WTC11 (cell line): ENCODE results near the gene NHSL2. TPM values are rescaled to one million over a fixed set of nuclear protein-coding genes. Genes with fewer than 3 reads are reported as not detected.
A peak's percentile ranks its signal among the peaks of the same experiment; 100 is the strongest.

Experiments
- ATAC-seq: fragments of 200-7000 bp; cut with Tn5 transposase; 2 replicates; pipeline ENCODE4 v1.10.0; 2021; ENCODE audit warnings: mild to moderate bottlenecking, moderate library complexity
- CTCF ChIA-PET: fragments of 300-600 bp; sonication (Branson Sonifier 250); formaldehyde crosslinking; loops from one replicate; lab custom pipeline; 2021; ENCODE audit warnings: antibody characterized with exemption; lab: Charles Lee
- POLR2A ChIA-PET: fragments of 350-600 bp; sonication (Branson Sonifier 250); formaldehyde crosslinking; loops from one replicate; lab custom pipeline; 2021; ENCODE audit warnings: antibody characterized with exemption; lab: Charles Lee
- DNase-seq: peaks from one replicate; pipeline ENCODE4 v3.0.0; 2021; ENCODE audit warnings: low spot score
- H3K27ac Mint-ChIP-seq: 2 replicates; pipeline ENCODE4 v1.8.0; 2021; ENCODE audit warnings: mixed read lengths
- H3K27me3 Mint-ChIP-seq: 2 replicates; pipeline ENCODE4 v1.8.0; 2021; ENCODE audit warnings: low read depth, mild to moderate bottlenecking, moderate library complexity, mixed read lengths
- H3K36me3 Mint-ChIP-seq: 2 replicates; pipeline ENCODE4 v1.8.0; 2021; ENCODE audit warnings: mixed read lengths
- H3K4me1 Mint-ChIP-seq: 2 replicates; pipeline ENCODE4 v1.8.0; 2022; ENCODE audit warnings: mixed read lengths
- H3K4me3 Mint-ChIP-seq: 2 replicates; pipeline ENCODE4 v1.8.0; 2021; ENCODE audit warnings: mild to moderate bottlenecking, moderate library complexity, mixed read lengths
- H3K9me3 Mint-ChIP-seq: 2 replicates; pipeline ENCODE4 v1.8.0; 2021; ENCODE audit warnings: mixed read lengths
- ATF3 ChIP-seq: sonication (generic); formaldehyde crosslinking; conservative IDR thresholded peaks from 2 replicates; pipeline ENCODE4 v1.8.1; 2022; ENCODE audit warnings: mild to moderate bottlenecking, missing genetic modification reagents
- ETV6 ChIP-seq: sonication (generic); formaldehyde crosslinking; IDR thresholded peaks from 2 replicates; pipeline ENCODE4 v1.8.1; 2022; ENCODE audit warnings: mild to moderate bottlenecking, missing genetic modification reagents
- FOXP4 ChIP-seq: sonication (generic); formaldehyde crosslinking; IDR thresholded peaks from 2 replicates; pipeline ENCODE4 v1.8.0; 2022; ENCODE audit warnings: mild to moderate bottlenecking, missing genetic modification reagents
- GTF2I ChIP-seq: fragments of 250-450 bp; sonication (Bioruptor Pico); conservative IDR thresholded peaks from 2 replicates; pipeline ENCODE4 v1.4.0; 2021; ENCODE audit warnings: mild to moderate bottlenecking
- KAT7 ChIP-seq: sonication (generic); formaldehyde crosslinking; IDR thresholded peaks from 2 replicates; pipeline ENCODE4 v1.8.1; 2023; ENCODE audit warnings: missing genetic modification reagents, mild to moderate bottlenecking, borderline replicate concordance
- NFYB ChIP-seq: sonication (generic); formaldehyde crosslinking; conservative IDR thresholded peaks from 2 replicates; pipeline ENCODE4 v1.8.0; 2022; ENCODE audit warnings: low read depth, missing genetic modification reagents
- PRDM15 ChIP-seq: sonication (generic); formaldehyde crosslinking; IDR thresholded peaks from 2 replicates; pipeline ENCODE4 v1.8.0; 2022; ENCODE audit warnings: missing genetic modification reagents
- RELA ChIP-seq: sonication (generic); formaldehyde crosslinking; IDR thresholded peaks from 2 replicates; pipeline ENCODE4 v1.8.1; 2022; ENCODE audit warnings: missing genetic modification reagents, mild to moderate bottlenecking, borderline replicate concordance
- SOX15 ChIP-seq: fragments of 250-450 bp; sonication (Bioruptor Pico); IDR thresholded peaks from 2 replicates; pipeline ENCODE4 v1.9.0; 2021; ENCODE audit warnings: mild to moderate bottlenecking
- ZNF317 ChIP-seq: sonication (generic); formaldehyde crosslinking; IDR thresholded peaks from 2 replicates; pipeline ENCODE4 v1.8.1; 2023; ENCODE audit warnings: low read depth, mild to moderate bottlenecking, moderate library complexity, missing genetic modification reagents, borderline replicate concordance
- ZNF423 ChIP-seq: fragments of 250-450 bp; sonication (Bioruptor Pico); IDR thresholded peaks from 2 replicates; pipeline ENCODE4 v2.1.2; 2022; ENCODE audit warnings: mild to moderate bottlenecking, moderate library complexity
- total RNA-seq: library from RNA; stranded (reverse); gene quantifications from 3 replicates; pipeline ENCODE4 v1.2.3, GENCODE V29; 2021
- TF ChIP-seq, protein P1 (sequence below): sonication (generic); formaldehyde crosslinking; IDR thresholded peaks from 2 replicates; pipeline ENCODE4 v1.8.1; 2023; ENCODE audit warnings: mild to moderate bottlenecking, missing genetic modification reagents, moderate library complexity
- TF ChIP-seq, protein P2 (sequence below): fragments of 250-450 bp; sonication (Bioruptor Pico); IDR thresholded peaks from 2 replicates; pipeline ENCODE4 v2.1.2; 2022; ENCODE audit warnings: mild to moderate bottlenecking, moderate library complexity

The NHSL2 gene
- total RNA-seq, 1 experiment from 2014 or later = 7.9 TPM

GRCh38 chrX:72051589-72051988 is 140.9 kb downstream of the NHSL2 start:
- CTCF ChIA-PET = no interaction called here
- DNase-seq = no peak
- no peaks in the 10 kb centered on the region for H3K27me3 Mint-ChIP-seq

More at GRCh38 chrX:72051589-72051988, 140.9 kb downstream of the NHSL2 start:
- TF ChIP-seq FOXP4 (CRISPR knock-in tag) (no peak), ZNF317 (CRISPR knock-in tag) (no peak), GTF2I (CRISPR knock-in tag) (no peak), RELA (CRISPR knock-in tag) (no peak), ZNF423 (CRISPR knock-in tag) (no peak), KAT7 (CRISPR knock-in tag) (no peak), SOX15 (CRISPR knock-in tag) (no peak), PRDM15 (CRISPR knock-in tag) (no peak), ATF3 (CRISPR knock-in tag) (no peak), NFYB (CRISPR knock-in tag) (no peak), ETV6 (no peak)
- TF ChIP-seq, protein P1, sequence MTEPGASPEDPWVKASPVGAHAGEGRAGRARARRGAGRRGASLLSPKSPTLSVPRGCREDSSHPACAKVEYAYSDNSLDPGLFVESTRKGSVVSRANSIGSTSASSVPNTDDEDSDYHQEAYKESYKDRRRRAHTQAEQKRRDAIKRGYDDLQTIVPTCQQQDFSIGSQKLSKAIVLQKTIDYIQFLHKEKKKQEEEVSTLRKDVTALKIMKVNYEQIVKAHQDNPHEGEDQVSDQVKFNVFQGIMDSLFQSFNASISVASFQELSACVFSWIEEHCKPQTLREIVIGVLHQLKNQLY (CRISPR knock-in tag) = no peak
- TF ChIP-seq, protein P2, sequence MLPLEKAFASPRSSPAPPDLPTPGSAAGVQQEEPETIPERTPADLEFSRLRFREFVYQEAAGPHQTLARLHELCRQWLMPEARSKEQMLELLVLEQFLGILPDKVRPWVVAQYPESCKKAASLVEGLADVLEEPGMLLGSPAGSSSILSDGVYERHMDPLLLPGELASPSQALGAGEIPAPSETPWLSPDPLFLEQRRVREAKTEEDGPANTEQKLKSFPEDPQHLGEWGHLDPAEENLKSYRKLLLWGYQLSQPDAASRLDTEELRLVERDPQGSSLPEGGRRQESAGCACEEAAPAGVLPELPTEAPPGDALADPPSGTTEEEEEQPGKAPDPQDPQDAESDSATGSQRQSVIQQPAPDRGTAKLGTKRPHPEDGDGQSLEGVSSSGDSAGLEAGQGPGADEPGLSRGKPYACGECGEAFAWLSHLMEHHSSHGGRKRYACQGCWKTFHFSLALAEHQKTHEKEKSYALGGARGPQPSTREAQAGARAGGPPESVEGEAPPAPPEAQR = no peak
- TF ChIP-seq, all 79 proteins: peak for 0
- peak overlapping the region; percentile 46; the same call in 1 of the 2 replicates for H3K27ac Mint-ChIP-seq
- POLR2A ChIA-PET = interaction anchor here (1.4 kb wide), 1 partner anchor 13 kb away, joined by 3 read pairs; no protein-coding TSS in a partner anchor
- ATAC-seq = no peak
- no peak overlapping the region for H3K4me3 Mint-ChIP-seq
- peaks cover 71% of the 10 kb centered on the region for H3K4me1 Mint-ChIP-seq
- H3K36me3 Mint-ChIP-seq = peaks cover 7% of the 10 kb centered on the region
- H3K9me3 Mint-ChIP-seq = peaks cover 9% of the 10 kb centered on the region
